ENCODE data around the gene KTI12.
A peak's percentile ranks its signal among the peaks of the same experiment; 100 is the strongest.

The KTI12 gene

GRCh38 chr1:52003877-52004276, 29.7 kb downstream of the KTI12 start:
- no peaks in the 10 kb centered on the region for H3K27me3 ChIP-seq (ENCODE audit: insufficient read depth, low read length)
- no peak overlapping the region for H3K4me3 ChIP-seq (ENCODE audit: low read depth, low read length, poor library complexity, severe bottlenecking)
- H3K4me2 ChIP-seq (ENCODE audit: low read length), result no peak overlapping the region
- no peaks in the 10 kb centered on the region for H3K9me2 ChIP-seq (ENCODE audit: low read depth, low read length)
- H3K79me2 ChIP-seq (ENCODE audit: insufficient read depth, low read length), result no peaks in the 10 kb centered on the region
- H3K27ac ChIP-seq (ENCODE audit: low read depth, low read length, poor library complexity, severe bottlenecking), result no peak overlapping the region
- no peaks in the 10 kb centered on the region for H3F3A ChIP-seq (ENCODE audit: insufficient read depth, low read length)
- H3K9ac ChIP-seq (ENCODE audit: low read length), result no peak overlapping the region
- H3K4me1 ChIP-seq (ENCODE audit: insufficient read depth, low read length, severe bottlenecking), result no peaks in the 10 kb centered on the region
- H2AFZ ChIP-seq (ENCODE audit: low read length), result no peak overlapping the region
- TF ChIP-seq CTCF (IDR thresholded peaks at IDR 0.05; ENCODE audit: low read length) (no peak), EZH2 (IDR thresholded peaks at IDR 0.05; ENCODE audit: borderline replicate concordance, low read length) (no peak)
- H3K36me3 ChIP-seq (ENCODE audit: insufficient read depth, low read length), result no peaks in the 10 kb centered on the region
- H4K20me1 ChIP-seq (ENCODE audit: insufficient read depth, low read length), result no peaks in the 10 kb centered on the region
- no peaks in the 10 kb centered on the region for H3K9me3 ChIP-seq (ENCODE audit: low read length)

GRCh38 chr1:52002038-52002917, 31.3 kb downstream of the KTI12 start:
- Histone ChIP-seq H3K4me3 (ENCODE audit: low read depth, low read length, poor library complexity, severe bottlenecking) (no peak overlapping the region), H4K20me1 (ENCODE audit: insufficient read depth, low read length) (no peaks in the 10 kb centered on the region), H3K4me2 (ENCODE audit: low read length) (no peak overlapping the region), H3K79me2 (ENCODE audit: insufficient read depth, low read length) (no peaks in the 10 kb centered on the region), H2AFZ (ENCODE audit: low read length) (no peak overlapping the region), H3K4me1 (ENCODE audit: insufficient read depth, low read length, severe bottlenecking) (no peaks in the 10 kb centered on the region), H3K27ac (ENCODE audit: low read depth, low read length, poor library complexity, severe bottlenecking) (no peak overlapping the region), H3F3A (ENCODE audit: insufficient read depth, low read length) (no peaks in the 10 kb centered on the region), H3K9me3 (ENCODE audit: low read length) (no peaks in the 10 kb centered on the region), H3K9ac (ENCODE audit: low read length) (no peak overlapping the region), H3K36me3 (ENCODE audit: insufficient read depth, low read length) (no peaks in the 10 kb centered on the region), H3K9me2 (ENCODE audit: low read depth, low read length) (no peaks in the 10 kb centered on the region), H3K27me3 (ENCODE audit: insufficient read depth, low read length) (no peaks in the 10 kb centered on the region)
- TF ChIP-seq CTCF (IDR thresholded peaks at IDR 0.05; ENCODE audit: low read length) (peak; percentile 92), EZH2 (IDR thresholded peaks at IDR 0.05; ENCODE audit: borderline replicate concordance, low read length) (no peak)

GRCh38 chr1:51998701-51999100, 34.9 kb downstream of the KTI12 start:
- H3F3A ChIP-seq (ENCODE audit: insufficient read depth, low read length), result no peaks in the 10 kb centered on the region
- TF ChIP-seq EZH2 (IDR thresholded peaks at IDR 0.05; ENCODE audit: borderline replicate concordance, low read length) (no peak), CTCF (IDR thresholded peaks at IDR 0.05; ENCODE audit: low read length) (no peak)
- H3K9ac ChIP-seq (ENCODE audit: low read length), result no peak overlapping the region
- no peaks in the 10 kb centered on the region for H3K27me3 ChIP-seq (ENCODE audit: insufficient read depth, low read length)
- H3K4me1 ChIP-seq (ENCODE audit: insufficient read depth, low read length, severe bottlenecking), result no peaks in the 10 kb centered on the region
- no peak overlapping the region for H2AFZ ChIP-seq (ENCODE audit: low read length)
- H3K4me2 ChIP-seq (ENCODE audit: low read length), result no peak overlapping the region
- H3K36me3 ChIP-seq (ENCODE audit: insufficient read depth, low read length), result no peaks in the 10 kb centered on the region
- H3K9me2 ChIP-seq (ENCODE audit: low read depth, low read length), result no peaks in the 10 kb centered on the region
- no peaks in the 10 kb centered on the region for H3K79me2 ChIP-seq (ENCODE audit: insufficient read depth, low read length)
- H4K20me1 ChIP-seq (ENCODE audit: insufficient read depth, low read length), result no peaks in the 10 kb centered on the region
- H3K27ac ChIP-seq (ENCODE audit: low read depth, low read length, poor library complexity, severe bottlenecking), result no peak overlapping the region
- H3K4me3 ChIP-seq (ENCODE audit: low read depth, low read length, poor library complexity, severe bottlenecking), result no peak overlapping the region
- H3K9me3 ChIP-seq (ENCODE audit: low read length), result no peaks in the 10 kb centered on the region

Measured in OCI-LY1 (cell line).